Testis (tissue), 2 donors: ENCODE measurements around the gene TIGIT.

ENCODE experiments used
- POLR2A ChIP-seq: fragments of 450-650 bp; IDR thresholded peaks from one replicate; pipeline ENCODE4 v1.6.1; 2017; ENCODE audit warnings: antibody characterized with exemption, mild to moderate bottlenecking, moderate library complexity
- TF ChIP-seq, protein P1 (sequence below), 3 experiments: fragments of 450-650 bp in 2 of 3; fragments of 200-600 bp in 1 of 3; sonication (generic) in 1 of 3; IDR thresholded peaks; one replicate each; pipeline ENCODE4 v1.5.1; 2016 to 2019; ENCODE audit warnings: antibody characterized with exemption in 3 of 3, mild to moderate bottlenecking in 2 of 3, moderate library complexity in 1 of 3

DNA sequence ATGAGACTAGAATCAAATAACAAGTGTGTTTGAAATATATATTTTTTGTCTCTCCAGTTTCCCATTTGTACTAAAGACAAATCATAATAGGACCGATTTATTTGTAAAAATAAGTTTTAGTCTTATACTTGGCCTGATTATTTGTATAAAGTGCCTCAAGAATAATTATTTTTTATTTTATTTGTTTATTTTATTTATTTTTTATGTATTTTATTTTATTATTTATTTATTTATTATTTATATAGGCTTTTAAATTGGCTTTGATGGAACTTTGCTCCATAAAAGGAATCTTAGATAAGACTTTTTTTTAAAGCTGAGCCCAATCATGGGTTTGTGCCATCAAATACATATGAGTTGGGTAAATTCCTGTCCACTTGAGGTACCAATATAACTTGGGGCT lies 34.3 kb upstream of the TIGIT start:
- TF ChIP-seq, protein P1, sequence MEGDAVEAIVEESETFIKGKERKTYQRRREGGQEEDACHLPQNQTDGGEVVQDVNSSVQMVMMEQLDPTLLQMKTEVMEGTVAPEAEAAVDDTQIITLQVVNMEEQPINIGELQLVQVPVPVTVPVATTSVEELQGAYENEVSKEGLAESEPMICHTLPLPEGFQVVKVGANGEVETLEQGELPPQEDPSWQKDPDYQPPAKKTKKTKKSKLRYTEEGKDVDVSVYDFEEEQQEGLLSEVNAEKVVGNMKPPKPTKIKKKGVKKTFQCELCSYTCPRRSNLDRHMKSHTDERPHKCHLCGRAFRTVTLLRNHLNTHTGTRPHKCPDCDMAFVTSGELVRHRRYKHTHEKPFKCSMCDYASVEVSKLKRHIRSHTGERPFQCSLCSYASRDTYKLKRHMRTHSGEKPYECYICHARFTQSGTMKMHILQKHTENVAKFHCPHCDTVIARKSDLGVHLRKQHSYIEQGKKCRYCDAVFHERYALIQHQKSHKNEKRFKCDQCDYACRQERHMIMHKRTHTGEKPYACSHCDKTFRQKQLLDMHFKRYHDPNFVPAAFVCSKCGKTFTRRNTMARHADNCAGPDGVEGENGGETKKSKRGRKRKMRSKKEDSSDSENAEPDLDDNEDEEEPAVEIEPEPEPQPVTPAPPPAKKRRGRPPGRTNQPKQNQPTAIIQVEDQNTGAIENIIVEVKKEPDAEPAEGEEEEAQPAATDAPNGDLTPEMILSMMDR (IDR thresholded peaks at IDR 0.05), result no peak
- no peak for TF ChIP-seq POLR2A
